GM12892 (cell line): ENCODE data around the gene CPLANE2.

Source experiments
- POLR2A ChIP-seq: IDR thresholded peaks from 2 replicates; pipeline ENCODE4 v1.6.1; 2011; ENCODE audit warnings: low read depth, low read length, control low read depth
- POLR2AphosphoS5 ChIP-seq: IDR thresholded peaks from 2 replicates; pipeline ENCODE4 v1.6.1; 2011; ENCODE audit warnings: low read depth, low read length, control low read depth

DNA sequence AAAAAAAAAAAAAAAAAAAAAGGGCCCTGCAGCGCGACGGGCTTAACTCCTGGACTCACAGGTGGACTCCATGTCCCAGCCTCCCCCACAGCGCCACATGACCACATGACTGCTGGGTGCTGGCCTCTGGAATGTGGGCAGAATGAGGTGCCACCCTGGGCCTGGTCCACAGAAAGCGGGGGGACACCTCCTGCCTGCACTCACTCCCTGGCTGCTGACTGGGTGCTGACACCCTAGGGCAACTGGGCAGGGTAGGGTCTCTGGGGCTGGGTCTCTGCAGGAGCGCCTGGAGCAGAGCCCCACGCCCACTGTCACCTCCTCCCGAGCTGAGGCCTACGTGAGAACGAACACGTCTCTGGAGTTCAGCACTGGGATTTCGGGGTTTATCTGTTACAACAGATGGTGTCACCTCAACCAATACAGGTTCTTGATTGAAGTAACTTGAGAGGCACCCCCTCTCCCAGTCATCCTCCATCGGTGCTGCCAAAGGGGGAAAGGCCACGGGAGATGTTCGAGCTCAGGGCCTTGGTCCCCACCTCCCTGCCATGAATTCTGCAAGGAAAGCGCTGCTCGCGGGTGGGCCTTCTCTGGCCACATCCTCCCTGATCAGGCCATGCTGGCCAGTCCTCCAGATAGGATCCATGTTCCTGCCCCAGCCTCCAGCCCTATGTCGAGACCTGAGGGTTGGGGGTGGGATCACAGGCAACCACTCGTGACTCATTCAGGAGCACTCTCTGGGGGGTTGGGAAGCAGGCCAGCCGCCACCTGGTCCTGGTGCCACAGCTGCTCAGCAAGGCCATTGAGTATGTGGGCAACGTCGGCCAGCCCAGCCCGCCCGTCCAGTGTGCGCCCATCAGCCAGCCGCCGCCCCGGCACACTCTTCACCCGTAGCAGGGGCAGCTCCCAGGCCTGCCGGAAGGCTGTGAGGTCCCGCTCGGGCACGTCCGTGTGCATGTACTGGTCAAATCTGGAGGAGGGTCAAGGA lies 5.4 kb downstream of the CPLANE2 start:
- TF ChIP-seq POLR2AphosphoS5 = no peak
- TF ChIP-seq POLR2A = no peak
